HG03159 (cell line): Measurements from ENCODE around the gene TEX50.
"Not testable (repeated sequence)": the region's sequence is repeated elsewhere in the genome, so short reads cannot be mapped to it uniquely, and the experiment has no call there.

Experiments
- ATAC-seq: cut with Tn5 transposase; IDR thresholded peaks from one replicate; pipeline ENCODE4 v1.9.1; 2021; ENCODE audit warnings: mild to moderate bottlenecking, moderate library complexity; ENCODE audit not compliant: unreplicated experiment

TEX50 gene

GRCh38 chr1:173661763-173662162 is 26.6 kb downstream of the TEX50 start:
- no peak for ATAC-seq

- ATAC-seq = no peak
These were observed 28.0 kb downstream of the TEX50 start for GRCh38 chr1:173663159-173663558.

- no peak for ATAC-seq
These were observed 31.5 kb downstream of the TEX50 start for GRCh38 chr1:173666646-173667045.

- ATAC-seq = no peak
These were observed 34.4 kb downstream of the TEX50 start, which contains the start of gene ANKRD45 for GRCh38 chr1:173669491-173669941. Gene ANKRD45 (minus strand): TSS chr1:173669851. CDS start chr1:173659418, 10,433 bp downstream.

- not testable (repeated sequence) for ATAC-seq
These were observed 39.4 kb downstream of the TEX50 start for GRCh38 chr1:173674496-173674895.

GRCh38 chr1:173680152-173680551 is 45.0 kb downstream of the TEX50 start:
- ATAC-seq = not testable (repeated sequence)

GRCh38 chr1:173682184-173682583 is 47.0 kb downstream of the TEX50 start:
- no peak for ATAC-seq

- not testable (repeated sequence) for ATAC-seq
These were observed 48.7 kb downstream of the TEX50 start for GRCh38 chr1:173683838-173684237.

- not testable (repeated sequence) for ATAC-seq
These were observed 50.0 kb downstream of the TEX50 start for GRCh38 chr1:173685121-173685520.
